SH-SY5Y (cell line): ENCODE results near the gene AMHR2.

Source experiments
- GATA2 ChIP-seq: IDR thresholded peaks from 2 replicates; pipeline ENCODE4 v1.6.1; 2011; ENCODE audit warnings: mild to moderate bottlenecking, low read depth, low read length
- GATA3 ChIP-seq: IDR thresholded peaks from 2 replicates; pipeline ENCODE4 v1.6.1; 2011; ENCODE audit warnings: low read depth, mild to moderate bottlenecking, low read length, moderate library complexity

- TF ChIP-seq GATA2 (no peak), GATA3 (no peak)
These were observed 44.1 kb upstream of the AMHR2 start for GRCh38 chr12:53379389-53380103.
